Vagina (tissue), 2 donors: Measurements from ENCODE around the gene MAPK13.

Experiments
- CTCF ChIP-seq, 3 experiments: fragments of 450-650 bp in 2 of 3; fragments of 200-600 bp in 1 of 3; sonication (generic) in 1 of 3; IDR thresholded peaks; one replicate each; pipeline ENCODE4 v1.5.1; 2017 to 2019; ENCODE audit warnings: antibody characterized with exemption in 3 of 3, mild to moderate bottlenecking in 2 of 3, moderate library complexity in 2 of 3
- POLR2A ChIP-seq, 2 donors: fragments of 450-650 bp; IDR thresholded peaks; one replicate each; pipeline ENCODE4 v1.6.1; 2017; ENCODE audit warnings: antibody characterized with exemption in 2 of 2, mild to moderate bottlenecking in 2 of 2, moderate library complexity in 2 of 2
- POLR2AphosphoS5 ChIP-seq, 2 donors: sonication (generic); formaldehyde crosslinking; IDR thresholded peaks; one replicate each; pipeline ENCODE4 v1.9.0; 2017; ENCODE audit warnings: antibody characterized with exemption in 2 of 2, mild to moderate bottlenecking in 2 of 2, low read depth in 1 of 2; ENCODE audit not compliant: insufficient read depth in 1 of 2

- TF ChIP-seq CTCF (IDR thresholded peaks at IDR 0.05) (no peak), POLR2A (IDR thresholded peaks at IDR 0.05) (no peak), POLR2AphosphoS5 (IDR thresholded peaks at IDR 0.05; ENCODE audit: insufficient read depth in 1 of 2, low read depth in 1 of 2) (no peak)
Measured at GRCh38 chr6:36110863-36111262, 19.4 kb upstream of the MAPK13 start.
